ENCODE data around the gene MORC3.
"Not testable (repeated sequence)": the region's sequence is repeated elsewhere in the genome, so short reads cannot be mapped to it uniquely, and the experiment has no call there.

MORC3 gene

GRCh38 chr21:36325373-36326010 lies 5.5 kb downstream of the MORC3 start:
- no peak for DNase-seq

GRCh38 chr21:36330904-36331303 lies 10.9 kb downstream of the MORC3 start:
- DNase-seq = peak; percentile 52

- DNase-seq = no peak
Observed at GRCh38 chr21:36337099-36337509, 17.1 kb downstream of the MORC3 start.

GRCh38 chr21:36338975-36339374 lies 19.0 kb downstream of the MORC3 start:
- DNase-seq = no peak

GRCh38 chr21:36342581-36342980 lies 22.6 kb downstream of the MORC3 start:
- not testable (repeated sequence) for DNase-seq

- DNase-seq = no peak
Observed at GRCh38 chr21:36344931-36345330, 24.9 kb downstream of the MORC3 start.

GRCh38 chr21:36347278-36347961 lies 27.4 kb downstream of the MORC3 start:
- no peak for DNase-seq

- no peak for DNase-seq
Observed at GRCh38 chr21:36347962-36348328, 27.9 kb downstream of the MORC3 start.

GRCh38 chr21:36349315-36349714 lies 29.3 kb downstream of the MORC3 start:
- no peak for DNase-seq

GRCh38 chr21:36350282-36350910 lies 30.4 kb downstream of the MORC3 start:
- DNase-seq = no peak

GRCh38 chr21:36354918-36355680 lies 35.1 kb downstream of the MORC3 start:
- no peak for DNase-seq

- no peak for DNase-seq
Observed at GRCh38 chr21:36355868-36356267, 35.9 kb downstream of the MORC3 start.

GRCh38 chr21:36359185-36359584 lies 39.2 kb downstream of the MORC3 start:
- no peak for DNase-seq

GRCh38 chr21:36369064-36369685 lies 49.2 kb downstream of the MORC3 start:
- DNase-seq = no peak

GRCh38 chr21:36375994-36376393 lies 56.0 kb downstream of the MORC3 start:
- no peak for DNase-seq

- DNase-seq = no peak
Observed at GRCh38 chr21:36377391-36377842, 57.4 kb downstream of the MORC3 start.

GRCh38 chr21:36379251-36379650 lies 59.3 kb downstream of the MORC3 start:
- DNase-seq = no peak

- no peak for DNase-seq
Observed at GRCh38 chr21:36381841-36382589, 62.0 kb downstream of the MORC3 start.

GRCh38 chr21:36382722-36383121 lies 62.7 kb downstream of the MORC3 start:
- not testable (repeated sequence) for DNase-seq

GRCh38 chr21:36384885-36385232 lies 64.9 kb downstream of the MORC3 start:
- no peak for DNase-seq

GRCh38 chr21:36385233-36386030 lies 65.4 kb downstream of the MORC3 start, which contains the start of gene CHAF1B:
Gene CHAF1B (plus strand): TSS chr21:36385392. CDS start chr21:36386137, 745 bp downstream.
- DNase-seq = peak; percentile 81

Data from activated naive CD4-positive, alpha-beta T cell treated with Interleukin-2 at 50 U/mL for 16 hours (primary cell).